ENCODE data around the gene METTL26. TPM values are rescaled to one million over a fixed set of nuclear protein-coding genes. Genes with fewer than 3 reads are reported as not detected.
A peak's percentile ranks its signal among the peaks of the same experiment; 100 is the strongest.

METTL26 gene
- total RNA-seq, 3 donors from 2014 or later = 132 to 174 (median 159) TPM

DNA sequence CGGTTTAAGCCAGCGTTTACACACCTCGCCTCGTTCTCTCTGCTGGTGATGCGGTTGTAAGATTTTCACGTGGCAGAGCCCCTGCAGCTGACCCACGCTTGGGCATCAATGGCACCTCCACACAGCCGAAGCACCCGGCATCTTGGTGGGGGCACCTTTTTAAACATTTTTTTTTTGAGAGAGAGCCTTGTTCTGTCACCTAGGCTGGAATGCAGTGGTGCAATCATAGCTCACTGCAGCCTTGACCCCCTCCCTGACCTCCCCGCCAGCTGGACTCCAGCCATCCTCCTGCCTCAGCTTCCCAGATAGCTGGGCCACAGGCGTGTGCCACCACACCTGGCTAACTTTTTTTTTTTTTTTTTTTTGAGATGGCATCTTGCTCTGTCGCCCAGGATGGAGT lies 17.9 kb upstream of the METTL26 start:
- no peaks in the 10 kb centered on the region for H3K36me3 Mint-ChIP-seq (ENCODE audit: insufficient read depth)

DNA sequence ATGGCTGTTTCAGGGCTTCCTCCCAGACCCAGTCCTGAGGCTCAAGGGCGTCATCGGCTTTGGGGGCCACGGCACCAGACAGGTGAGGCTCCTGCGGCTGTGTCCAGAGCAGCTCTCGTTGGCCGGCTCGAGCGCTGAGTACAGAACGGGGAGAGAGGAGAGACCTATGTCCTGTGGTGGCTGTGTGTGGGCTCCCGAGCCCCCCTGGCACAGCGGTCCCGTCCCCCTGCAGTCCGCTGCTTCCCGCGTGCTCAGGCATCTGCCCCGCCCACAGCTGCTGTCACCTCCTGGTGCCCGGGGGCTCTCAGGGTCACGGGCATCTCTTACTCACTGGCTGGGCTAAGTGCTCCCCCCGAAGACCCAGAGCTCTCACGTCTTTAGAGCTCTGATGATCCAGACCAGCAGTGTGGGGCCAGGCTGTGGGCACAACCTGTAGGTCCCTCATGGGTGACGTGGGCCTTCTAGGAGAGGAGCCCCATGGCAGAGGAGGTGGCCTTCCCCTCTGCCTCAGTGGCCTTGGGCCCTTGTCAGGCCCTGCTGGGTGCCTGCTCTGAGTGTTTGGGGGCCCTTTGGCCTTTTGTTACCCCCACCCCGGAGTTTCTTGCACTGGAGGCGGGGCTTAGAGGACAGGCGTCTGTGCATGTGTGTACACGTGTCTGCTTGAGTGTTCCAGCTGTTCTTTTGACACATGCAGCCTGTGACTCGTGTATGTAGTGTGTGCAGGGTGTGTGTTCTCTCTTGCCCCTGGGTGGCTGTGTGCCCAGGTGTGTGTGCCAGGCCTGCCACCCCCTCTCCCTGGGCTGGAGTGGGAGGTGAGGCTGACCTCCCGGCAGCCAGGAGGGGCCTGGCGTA lies 16.6 kb upstream of the METTL26 start:
- H3K9me3 Mint-ChIP-seq = no peaks in the 10 kb centered on the region
- no peaks in the 10 kb centered on the region for H3K27me3 Mint-ChIP-seq (ENCODE audit: low read depth)
- H3K4me3 Mint-ChIP-seq = no peak overlapping the region
- ATAC-seq (no peak), DNase-seq (no peak)
- H3K36me3 Mint-ChIP-seq (ENCODE audit: insufficient read depth) = no peaks in the 10 kb centered on the region
- peaks cover 6% of the 10 kb centered on the region for H3K4me1 Mint-ChIP-seq (ENCODE audit: low read depth)

More for the DNA sequence above, 17.9 kb upstream of the METTL26 start:
- DNase-seq (no peak), ATAC-seq (no peak)
- H3K9me3 Mint-ChIP-seq = no peaks in the 10 kb centered on the region
- peaks cover 2% of the 10 kb centered on the region for H3K4me1 Mint-ChIP-seq (ENCODE audit: low read depth)
- H3K27me3 Mint-ChIP-seq (ENCODE audit: low read depth) = no peaks in the 10 kb centered on the region
- H3K4me3 Mint-ChIP-seq = no peak overlapping the region

DNA sequence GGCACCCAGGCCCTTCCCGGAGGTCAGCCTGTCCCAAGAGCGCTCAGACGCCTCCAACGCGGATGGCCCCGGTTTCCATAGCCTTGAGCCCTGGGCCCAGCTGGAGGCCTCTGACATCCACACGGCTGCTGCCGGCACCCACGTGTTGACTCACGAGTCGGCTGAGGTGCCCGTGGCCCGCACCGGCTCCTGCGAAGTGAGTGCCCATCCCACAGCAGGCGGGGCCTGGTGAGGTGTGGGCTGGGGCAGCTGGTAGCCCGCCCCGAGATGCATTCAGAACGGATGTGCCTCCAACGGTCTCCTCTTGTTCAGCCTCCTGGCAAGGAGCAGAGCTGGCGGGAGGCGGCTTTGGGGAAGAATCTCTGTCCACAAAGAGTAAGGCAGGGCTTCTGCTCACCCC lies 15.7 kb upstream of the METTL26 start:
- H3K9me3 Mint-ChIP-seq = no peaks in the 10 kb centered on the region
- H3K4me1 Mint-ChIP-seq (ENCODE audit: low read depth) = peaks cover 6% of the 10 kb centered on the region
- H3K4me3 Mint-ChIP-seq = no peak overlapping the region
- DNase-seq = no peak
- no peak for ATAC-seq
- H3K36me3 Mint-ChIP-seq (ENCODE audit: insufficient read depth) = no peaks in the 10 kb centered on the region
- no peaks in the 10 kb centered on the region for H3K27me3 Mint-ChIP-seq (ENCODE audit: low read depth)

- H3K27me3 Mint-ChIP-seq (ENCODE audit: low read depth) = no peaks in the 10 kb centered on the region
- DNase-seq (no peak), ATAC-seq (peak; percentile 24 to 27)
- H3K36me3 Mint-ChIP-seq (ENCODE audit: insufficient read depth) = no peaks in the 10 kb centered on the region
- H3K4me3 Mint-ChIP-seq = peak overlapping the region; percentile 76
- peaks cover 8% of the 10 kb centered on the region for H3K4me1 Mint-ChIP-seq (ENCODE audit: low read depth)
- H3K9me3 Mint-ChIP-seq = no peaks in the 10 kb centered on the region
Measured at GRCh38 chr16:649631-650030, 13.5 kb upstream of the METTL26 start.

- no peaks in the 10 kb centered on the region for H3K36me3 Mint-ChIP-seq (ENCODE audit: insufficient read depth)
- H3K27me3 Mint-ChIP-seq (ENCODE audit: low read depth) = no peaks in the 10 kb centered on the region
- peaks cover 14% of the 10 kb centered on the region for H3K4me1 Mint-ChIP-seq (ENCODE audit: low read depth)
- peak; percentile 90 to 92 for ATAC-seq
- H3K9me3 Mint-ChIP-seq = no peaks in the 10 kb centered on the region
- peak within 1 kb of the TSS; percentile 84 for H3K4me3 Mint-ChIP-seq
- DNase-seq = peak; percentile 90
Measured at GRCh38 chr16:648781-649589, 12.9 kb upstream of the METTL26 start, which contains the start of gene WDR90. TSS of gene WDR90 (plus strand) at chr16:649365. CDS start at chr16:649417, 52 bp downstream.

GRCh38 chr16:648071-648780 lies 12.1 kb upstream of the METTL26 start:
- no peak for ATAC-seq
- H3K4me3 Mint-ChIP-seq = peak overlapping the region; percentile 84

GRCh38 chr16:647173-647902 lies 11.2 kb upstream of the METTL26 start:
- Mint-ChIP-seq H3K4me1 (ENCODE audit: low read depth) (peaks cover 21% of the 10 kb centered on the region), H3K4me3 (no peak overlapping the region), H3K36me3 (ENCODE audit: insufficient read depth) (no peaks in the 10 kb centered on the region), H3K27me3 (ENCODE audit: low read depth) (no peaks in the 10 kb centered on the region), H3K9me3 (no peaks in the 10 kb centered on the region)
- DNase-seq = no peak
- no peak for ATAC-seq

More at GRCh38 chr16:648071-648780, 12.1 kb upstream of the METTL26 start:
- no peaks in the 10 kb centered on the region for H3K27me3 Mint-ChIP-seq (ENCODE audit: low read depth)
- DNase-seq = no peak
- H3K4me1 Mint-ChIP-seq (ENCODE audit: low read depth) = peaks cover 18% of the 10 kb centered on the region
- no peaks in the 10 kb centered on the region for H3K36me3 Mint-ChIP-seq (ENCODE audit: insufficient read depth)
- no peaks in the 10 kb centered on the region for H3K9me3 Mint-ChIP-seq

- peaks cover 21% of the 10 kb centered on the region for H3K4me1 Mint-ChIP-seq (ENCODE audit: low read depth)
- no peaks in the 10 kb centered on the region for H3K27me3 Mint-ChIP-seq (ENCODE audit: low read depth)
- no peak for ATAC-seq
- no peaks in the 10 kb centered on the region for H3K9me3 Mint-ChIP-seq
- no peaks in the 10 kb centered on the region for H3K36me3 Mint-ChIP-seq (ENCODE audit: insufficient read depth)
- DNase-seq = no peak
- H3K4me3 Mint-ChIP-seq = no peak overlapping the region
Measured at GRCh38 chr16:646679-647172, 10.6 kb upstream of the METTL26 start.

DNA sequence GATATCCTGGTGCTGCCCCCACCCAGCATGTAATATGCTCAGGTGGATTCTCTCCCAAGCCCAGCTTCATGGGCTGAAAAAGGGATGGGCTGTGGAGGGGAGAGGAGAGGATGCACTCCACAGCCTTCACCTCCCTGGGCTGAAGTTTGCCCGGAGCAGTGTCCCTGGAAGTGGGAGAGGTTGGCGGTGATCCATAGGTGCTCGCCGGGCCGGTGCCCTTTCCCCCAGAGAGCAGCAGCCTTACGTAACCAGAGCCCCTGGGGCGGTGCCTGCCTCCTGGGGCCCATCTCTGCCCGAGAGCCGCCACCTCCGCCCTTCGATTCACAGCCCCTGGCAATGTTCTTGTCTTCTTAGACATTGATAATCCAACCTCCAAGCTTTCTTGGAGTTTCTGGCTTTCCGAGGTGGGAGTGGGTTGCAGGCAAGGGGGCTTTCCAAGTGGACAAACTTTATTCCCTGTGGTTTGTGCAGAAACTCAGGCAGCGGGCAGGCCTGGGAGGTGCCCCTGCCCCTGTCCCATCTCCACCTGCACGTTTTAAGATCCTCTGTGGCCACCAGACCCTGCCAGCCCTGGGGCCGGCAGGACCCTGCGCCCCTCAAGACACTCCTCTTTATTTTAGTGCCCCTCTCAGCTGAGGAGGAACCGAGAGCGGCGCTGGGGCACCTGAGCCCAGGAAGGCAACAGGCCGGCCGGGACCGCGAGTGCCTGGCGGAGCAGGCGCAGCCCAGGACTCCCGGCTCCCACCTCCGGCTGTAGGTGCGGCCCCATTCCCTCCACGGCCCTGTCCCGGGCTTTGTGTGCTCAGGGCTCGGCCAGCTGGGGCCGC lies 10.0 kb upstream of the METTL26 start:
- DNase-seq = no peak
- peaks cover 21% of the 10 kb centered on the region for H3K4me1 Mint-ChIP-seq (ENCODE audit: low read depth)
- H3K9me3 Mint-ChIP-seq = no peaks in the 10 kb centered on the region
- ATAC-seq = no peak
- no peaks in the 10 kb centered on the region for H3K27me3 Mint-ChIP-seq (ENCODE audit: low read depth)
- H3K4me3 Mint-ChIP-seq = no peak overlapping the region
- no peaks in the 10 kb centered on the region for H3K36me3 Mint-ChIP-seq (ENCODE audit: insufficient read depth)

DNA sequence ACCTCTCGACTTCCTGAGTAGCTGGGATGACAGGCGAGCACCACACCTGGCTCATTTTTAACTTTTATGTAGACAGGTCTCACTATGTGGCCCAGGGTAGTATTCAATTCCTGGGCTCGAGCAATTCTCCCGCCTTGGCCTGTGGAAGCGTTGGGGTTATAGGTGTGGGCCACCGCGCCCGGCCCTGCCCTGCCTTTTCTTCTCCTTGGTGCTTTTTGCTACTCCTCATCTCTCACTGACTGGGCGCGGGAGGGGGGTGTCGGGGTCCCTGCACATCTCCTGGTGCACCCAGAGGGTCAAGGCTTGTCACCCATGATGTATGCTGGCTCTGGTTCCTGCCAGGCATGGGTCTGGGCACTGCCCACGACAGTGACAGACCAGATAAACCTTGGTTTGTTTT lies 8.5 kb upstream of the METTL26 start:
- peak overlapping the region; percentile 79 for H3K4me3 Mint-ChIP-seq
- H3K4me1 Mint-ChIP-seq (ENCODE audit: low read depth) = peaks cover 19% of the 10 kb centered on the region
- H3K27me3 Mint-ChIP-seq (ENCODE audit: low read depth) = no peaks in the 10 kb centered on the region
- H3K36me3 Mint-ChIP-seq (ENCODE audit: insufficient read depth) = no peaks in the 10 kb centered on the region
- no peak for DNase-seq
- no peak for ATAC-seq
- no peaks in the 10 kb centered on the region for H3K9me3 Mint-ChIP-seq

DNA sequence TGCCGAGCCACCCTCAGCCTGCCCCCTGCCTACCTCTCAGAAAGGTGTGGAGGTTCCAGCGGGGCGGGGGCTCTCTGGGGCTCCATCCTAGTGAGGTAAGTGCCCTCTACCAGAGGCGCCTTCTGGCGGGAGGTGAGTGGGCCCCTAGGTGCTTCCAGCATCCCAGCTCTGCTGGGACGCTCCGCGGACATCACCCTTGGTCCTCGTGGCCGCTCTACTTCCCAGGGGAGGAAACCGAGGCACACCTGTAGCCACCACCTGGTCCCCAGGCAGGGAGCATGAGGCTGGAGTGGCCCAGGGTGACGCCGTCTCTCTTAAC lies 6.9 kb upstream of the METTL26 start:
- Mint-ChIP-seq H3K4me3 (peak overlapping the region; percentile 79), H3K4me1 (ENCODE audit: low read depth) (peaks cover 17% of the 10 kb centered on the region), H3K9me3 (no peaks in the 10 kb centered on the region), H3K27me3 (ENCODE audit: low read depth) (no peaks in the 10 kb centered on the region), H3K36me3 (ENCODE audit: insufficient read depth) (no peaks in the 10 kb centered on the region)
- DNase-seq (no peak), ATAC-seq (no peak)

GRCh38 chr16:642189-643049 lies 6.3 kb upstream of the METTL26 start:
- no peaks in the 10 kb centered on the region for H3K27me3 Mint-ChIP-seq (ENCODE audit: low read depth)
- ATAC-seq (peak; percentile 50 to 58), DNase-seq (no peak)
- peaks cover 17% of the 10 kb centered on the region for H3K4me1 Mint-ChIP-seq (ENCODE audit: low read depth)
- peak overlapping the region; percentile 79 for H3K4me3 Mint-ChIP-seq
- no peaks in the 10 kb centered on the region for H3K9me3 Mint-ChIP-seq
- no peaks in the 10 kb centered on the region for H3K36me3 Mint-ChIP-seq (ENCODE audit: insufficient read depth)
